ENCODE measurements around the gene GAB2. TPM values are rescaled to one million over a fixed set of nuclear protein-coding genes. Genes with fewer than 3 reads are reported as not detected.

Gene GAB2
- total RNA-seq, 1 donor from 2014 or later: 65.8 TPM

DNA sequence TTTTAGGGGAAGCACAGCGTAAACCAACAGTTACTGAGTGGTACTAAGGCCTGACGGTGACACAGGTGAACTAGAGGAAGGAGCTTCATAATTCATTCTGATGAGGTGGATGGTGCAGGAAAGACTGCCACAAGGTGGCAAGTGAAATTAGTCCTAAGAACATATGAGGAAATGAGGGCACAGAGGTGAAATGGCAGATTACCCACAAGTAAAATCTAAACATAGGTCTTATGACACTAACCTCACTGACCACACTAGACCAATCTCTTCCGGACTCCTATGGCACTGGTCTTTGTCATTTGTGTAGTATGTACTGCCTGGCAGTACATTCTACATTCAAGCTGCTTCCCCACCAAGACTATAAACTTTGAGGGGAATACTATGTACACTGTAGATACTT is 20.2 kb downstream of the GAB2 start:
- H3K36me3 ChIP-seq: no peaks in the 10 kb centered on the region
- peaks cover 29% of the 10 kb centered on the region for H3K4me1 ChIP-seq
- H3K27ac ChIP-seq: no peak overlapping the region
- no peaks in the 10 kb centered on the region for H3K27me3 ChIP-seq
- TF ChIP-seq, protein P1, sequence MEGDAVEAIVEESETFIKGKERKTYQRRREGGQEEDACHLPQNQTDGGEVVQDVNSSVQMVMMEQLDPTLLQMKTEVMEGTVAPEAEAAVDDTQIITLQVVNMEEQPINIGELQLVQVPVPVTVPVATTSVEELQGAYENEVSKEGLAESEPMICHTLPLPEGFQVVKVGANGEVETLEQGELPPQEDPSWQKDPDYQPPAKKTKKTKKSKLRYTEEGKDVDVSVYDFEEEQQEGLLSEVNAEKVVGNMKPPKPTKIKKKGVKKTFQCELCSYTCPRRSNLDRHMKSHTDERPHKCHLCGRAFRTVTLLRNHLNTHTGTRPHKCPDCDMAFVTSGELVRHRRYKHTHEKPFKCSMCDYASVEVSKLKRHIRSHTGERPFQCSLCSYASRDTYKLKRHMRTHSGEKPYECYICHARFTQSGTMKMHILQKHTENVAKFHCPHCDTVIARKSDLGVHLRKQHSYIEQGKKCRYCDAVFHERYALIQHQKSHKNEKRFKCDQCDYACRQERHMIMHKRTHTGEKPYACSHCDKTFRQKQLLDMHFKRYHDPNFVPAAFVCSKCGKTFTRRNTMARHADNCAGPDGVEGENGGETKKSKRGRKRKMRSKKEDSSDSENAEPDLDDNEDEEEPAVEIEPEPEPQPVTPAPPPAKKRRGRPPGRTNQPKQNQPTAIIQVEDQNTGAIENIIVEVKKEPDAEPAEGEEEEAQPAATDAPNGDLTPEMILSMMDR (IDR thresholded peaks at IDR 0.05): no peak
- DNase-seq: no peak
- H3K4me3 ChIP-seq: no peak overlapping the region
- intact Hi-C loops (cut with DNase I): no loop called here
- no peaks in the 10 kb centered on the region for H3K9me3 ChIP-seq
- peak; percentile 83 for ATAC-seq

DNA sequence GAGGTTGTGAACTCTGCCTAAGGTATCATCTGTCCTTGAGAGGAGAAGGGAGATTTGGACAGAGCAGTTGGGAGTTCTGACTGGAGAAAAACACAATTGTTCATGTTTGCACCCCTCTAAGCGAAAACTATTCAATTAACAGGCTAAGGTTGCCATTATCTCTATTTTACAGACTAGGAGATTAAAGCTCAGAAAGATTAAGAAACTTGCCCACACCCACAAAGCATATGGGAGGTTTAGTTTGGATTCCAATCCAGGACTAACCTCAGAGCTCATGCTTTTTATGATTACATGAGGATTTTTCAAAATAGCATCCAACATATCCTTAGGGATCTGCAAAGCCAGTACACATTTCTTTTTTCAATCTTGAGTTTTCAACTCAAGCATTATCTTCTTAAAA is 22.0 kb downstream of the GAB2 start:
- no peaks in the 10 kb centered on the region for H3K36me3 ChIP-seq
- TF ChIP-seq, protein P1 (IDR thresholded peaks at IDR 0.05): no peak
- no peak overlapping the region for H3K27ac ChIP-seq
- intact Hi-C loops (cut with DNase I): no loop called here
- H3K9me3 ChIP-seq: no peaks in the 10 kb centered on the region
- no peaks in the 10 kb centered on the region for H3K27me3 ChIP-seq
- DNase-seq (no peak), ATAC-seq (no peak)
- H3K4me1 ChIP-seq: peaks cover 33% of the 10 kb centered on the region
- no peak overlapping the region for H3K4me3 ChIP-seq

DNA sequence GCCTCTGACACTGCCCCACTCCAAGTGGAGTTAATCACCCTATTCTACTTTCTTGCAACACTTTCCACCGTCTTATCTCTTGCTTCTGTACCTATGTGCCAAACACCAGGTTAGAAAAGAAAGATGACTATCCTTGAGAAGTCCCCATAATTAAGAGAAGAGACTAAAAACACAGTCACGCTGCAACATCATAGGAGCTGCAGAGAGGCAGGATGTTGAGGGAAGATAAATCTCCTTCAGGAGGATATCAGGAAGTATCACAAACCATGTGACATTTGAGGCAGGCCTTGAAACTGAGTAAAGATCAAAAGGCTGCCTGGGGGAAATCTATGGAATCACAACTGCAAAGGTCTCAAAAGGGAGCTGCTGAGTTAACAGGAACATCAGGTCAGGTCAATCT is 24.8 kb downstream of the GAB2 start:
- H3K27me3 ChIP-seq: no peaks in the 10 kb centered on the region
- ATAC-seq: no peak
- no peaks in the 10 kb centered on the region for H3K9me3 ChIP-seq
- H3K4me1 ChIP-seq: peaks cover 27% of the 10 kb centered on the region
- no peak overlapping the region for H3K4me3 ChIP-seq
- intact Hi-C loops (cut with DNase I): no loop called here
- H3K27ac ChIP-seq: no peak overlapping the region
- TF ChIP-seq, protein P1 (IDR thresholded peaks at IDR 0.05): no peak
- DNase-seq: no peak
- H3K36me3 ChIP-seq: no peaks in the 10 kb centered on the region

DNA sequence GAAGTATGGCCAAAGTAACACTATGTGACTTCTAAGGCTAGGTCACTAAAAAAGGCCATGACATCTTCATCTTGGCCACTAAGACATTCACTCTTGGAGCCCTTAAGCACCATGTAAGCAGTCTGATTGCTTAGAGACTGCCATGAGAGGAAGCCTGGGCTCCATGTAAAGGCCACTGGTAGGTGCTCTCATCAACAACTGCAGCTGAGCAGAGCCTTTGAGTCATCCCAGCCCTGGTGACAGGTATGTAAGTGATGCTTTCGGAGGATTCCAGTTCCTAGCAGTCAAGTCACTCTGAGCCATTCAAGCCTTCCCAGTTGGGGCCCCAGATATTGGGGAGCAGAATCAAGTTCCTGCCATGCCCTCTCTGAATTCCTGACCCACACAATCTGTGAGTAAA is 26.2 kb downstream of the GAB2 start:
- no peaks in the 10 kb centered on the region for H3K9me3 ChIP-seq
- no peaks in the 10 kb centered on the region for H3K36me3 ChIP-seq
- no peak overlapping the region for H3K27ac ChIP-seq
- TF ChIP-seq, protein P1 (IDR thresholded peaks at IDR 0.05): no peak
- intact Hi-C loops (cut with DNase I): no loop called here
- H3K4me3 ChIP-seq: no peak overlapping the region
- no peaks in the 10 kb centered on the region for H3K27me3 ChIP-seq
- DNase-seq (no peak), ATAC-seq (no peak)
- peaks cover 18% of the 10 kb centered on the region for H3K4me1 ChIP-seq

DNA sequence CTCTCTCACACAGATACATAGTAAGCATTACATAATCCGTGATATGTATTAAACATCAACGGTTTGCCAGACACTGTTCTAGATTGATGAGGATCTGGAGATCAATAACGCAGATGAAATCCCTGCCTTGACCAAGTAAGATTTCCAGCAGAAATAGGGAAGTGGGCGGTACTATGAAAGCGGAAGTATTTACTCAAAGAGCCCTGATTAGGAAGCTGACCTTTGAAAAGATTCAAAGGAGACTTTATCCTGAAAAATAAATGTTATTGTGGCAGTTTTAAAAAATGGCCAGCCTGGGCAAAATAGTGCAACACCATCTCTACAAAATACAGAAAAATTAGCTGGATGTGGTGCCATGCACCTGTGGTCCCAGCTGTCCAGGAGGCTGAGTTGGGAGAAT is 26.8 kb downstream of the GAB2 start:
- H3K9me3 ChIP-seq: no peaks in the 10 kb centered on the region
- H3K4me1 ChIP-seq: peaks cover 18% of the 10 kb centered on the region
- peak; percentile 60 for ATAC-seq
- DNase-seq: no peak
- no peak overlapping the region for H3K4me3 ChIP-seq
- TF ChIP-seq, protein P1 (IDR thresholded peaks at IDR 0.05): no peak
- H3K27me3 ChIP-seq: no peaks in the 10 kb centered on the region
- H3K36me3 ChIP-seq: no peaks in the 10 kb centered on the region
- intact Hi-C loops (cut with DNase I): no loop called here
- no peak overlapping the region for H3K27ac ChIP-seq

Measured in upper lobe of right lung (tissue), 1 donor.